SK-N-SH (cell line): ENCODE measurements around the gene COMMD8. TPM values are rescaled to one million over a fixed set of nuclear protein-coding genes. Genes with fewer than 3 reads are reported as not detected.

Experiments
- CTCF ChIA-PET: fragments of 300-600, 350-600 bp; formaldehyde crosslinking; extraction: SDS; loops from one replicate; lab custom pipeline; 2021; lab: Yijun Ruan, JAX
- POLR2A ChIA-PET: fragments of 350-600 bp; sonication (Branson Sonifier 250); formaldehyde crosslinking; extraction: SDS; loops from one replicate; lab custom pipeline; 2020; ENCODE audit warnings: antibody characterized with exemption, inconsistent platforms; lab: Yijun Ruan, JAX
- DNase-seq: peaks from one replicate; pipeline ENCODE4 v3.0.0; 2012
- H2AFZ ChIP-seq: fragments of 200-600 bp; sonication (generic); 2 replicates; pipeline ENCODE4 v1.8.1; 2016; ENCODE audit warnings: antibody characterized with exemption, mild to moderate bottlenecking, low read depth
- H3F3A ChIP-seq: fragments of 200-600 bp; sonication (generic); replicated peaks from 2 replicates; pipeline ENCODE3; 2016; ENCODE audit warnings: antibody characterized with exemption, mild to moderate bottlenecking; ENCODE audit not compliant: insufficient read depth
- H3K27ac ChIP-seq, 2 experiments: fragments of 200-500 bp in 1 of 2; fragments of 200-600 bp in 1 of 2; sonication (Bioruptor generic) in 1 of 2; sonication (generic), shearing (Covaris generic) in 1 of 2; 2 replicates each; pipeline versions ENCODE4 v1.5.1 to v1.6.1; 2014 to 2016; ENCODE audit warnings: low read depth in 2 of 2, inconsistent platforms in 1 of 2, low read length in 1 of 2, mild to moderate bottlenecking in 1 of 2, mixed read lengths in 1 of 2
- H3K27me3 ChIP-seq: fragments of 200-600 bp; sonication (generic), shearing (Covaris generic); 2 replicates; pipeline ENCODE4 v1.6.1; 2016; ENCODE audit warnings: mixed run types; ENCODE audit not compliant: insufficient read depth
- H3K36me3 ChIP-seq, 2 experiments: fragments of 200-500 bp in 1 of 2; fragments of 200-600 bp in 1 of 2; sonication (Bioruptor generic) in 1 of 2; sonication (generic) in 1 of 2; replicated peaks in 1 of 2; 2 replicates each; pipeline versions ENCODE3 to v1.5.1; 2014 to 2016; ENCODE audit warnings: low read length in 1 of 2, mild to moderate bottlenecking in 1 of 2; ENCODE audit not compliant: insufficient read depth in 2 of 2, control insufficient read depth in 1 of 2
- H3K4me1 ChIP-seq, 2 experiments: fragments of 200-500 bp in 1 of 2; fragments of 200-600 bp in 1 of 2; sonication (Bioruptor generic) in 1 of 2; sonication (generic), shearing (Covaris generic) in 1 of 2; 2 replicates each; pipeline versions ENCODE4 v1.5.1 to v1.6.1; 2014 to 2016; ENCODE audit warnings: low read depth in 1 of 2, low read length in 1 of 2, mixed run types in 1 of 2; ENCODE audit not compliant: insufficient read depth in 2 of 2, control insufficient read depth in 1 of 2
- H3K4me2 ChIP-seq: fragments of 200-600 bp; sonication (generic), shearing (Covaris generic); 2 replicates; pipeline ENCODE4 v1.6.1; 2017; ENCODE audit warnings: mixed run types
- H3K4me3 ChIP-seq, 2 experiments: fragments of 200-500 bp in 1 of 2; fragments of 200-600 bp in 1 of 2; sonication (Bioruptor generic) in 1 of 2; sonication (generic), shearing (Covaris generic) in 1 of 2; 2 replicates each; pipeline versions ENCODE4 v1.5.1 to v1.8.1; 2014 to 2016; ENCODE audit warnings: low read depth in 2 of 2, inconsistent platforms in 1 of 2, low read length in 1 of 2, mild to moderate bottlenecking in 1 of 2, mixed read lengths in 1 of 2, moderate library complexity in 1 of 2
- H3K79me2 ChIP-seq: fragments of 200-600 bp; sonication (generic); 2 replicates; pipeline ENCODE4 v1.8.1; 2017; ENCODE audit warnings: mild to moderate bottlenecking; ENCODE audit not compliant: insufficient read depth
- H3K9ac ChIP-seq: fragments of 200-600 bp; sonication (generic); 2 replicates; pipeline ENCODE4 v1.6.1; 2017; ENCODE audit warnings: mixed run types
- H3K9me2 ChIP-seq: fragments of 200-600 bp; sonication (generic); 2 replicates; pipeline ENCODE4 v1.6.1; 2017; ENCODE audit warnings: mixed run types
- H3K9me3 ChIP-seq: fragments of 200-600 bp; sonication (generic); 2 replicates; pipeline ENCODE4 v1.6.1; 2017; ENCODE audit warnings: mixed run types, mild to moderate bottlenecking, moderate library complexity
- H4K20me1 ChIP-seq: fragments of 200-600 bp; sonication (generic); 2 replicates; pipeline ENCODE4 v1.6.1; 2017; ENCODE audit warnings: mild to moderate bottlenecking, mixed run types; ENCODE audit not compliant: insufficient read depth
- FOXJ3 ChIP-seq: sonication (generic); formaldehyde crosslinking; IDR thresholded peaks from 2 replicates; pipeline ENCODE4 v1.5.1; 2020; ENCODE audit warnings: mild to moderate bottlenecking, missing genetic modification reagents
- GATA2 ChIP-seq: sonication (generic); formaldehyde crosslinking; IDR thresholded peaks from 2 replicates; pipeline ENCODE4 v1.5.0; 2020; ENCODE audit warnings: mild to moderate bottlenecking, missing genetic modification reagents
- JUND ChIP-seq: IDR thresholded peaks from 2 replicates; pipeline ENCODE4 v1.4.0; 2012
- RXRA ChIP-seq: IDR thresholded peaks from 2 replicates; pipeline ENCODE4 v1.4.0; 2012; ENCODE audit warnings: low read depth, mild to moderate bottlenecking, borderline replicate concordance
- WGBS: methylation state at CpG from one replicate; pipeline ENCODE4 v1.1.6; 2017; ENCODE audit warnings: low lambda C conversion rate; 5-methylcytosine and 5-hydroxymethylcytosine counted together
- polyA plus RNA-seq, 3 experiments: library from polyadenylated mRNA; depleted of rRNA; stranded (reverse); fragments of >200 nt; gene quantifications; 2 replicates each; pipeline ENCODE4 v1.2.3, GENCODE V29; 2012
- TF ChIP-seq, protein P1 (sequence below): IDR thresholded peaks from 2 replicates; pipeline ENCODE4 v1.4.0; 2012; ENCODE audit warnings: low read depth, borderline replicate concordance
- TF ChIP-seq, protein P2 (sequence below): IDR thresholded peaks from 2 replicates; pipeline ENCODE4 v1.4.0; 2012; ENCODE audit warnings: low read depth
- TF ChIP-seq, protein P3 (sequence below): fragments of 150-350 bp; IDR thresholded peaks from 2 replicates; pipeline ENCODE4 v1.6.1; 2017; ENCODE audit warnings: antibody characterized with exemption, low read length, low read depth, borderline replicate concordance

COMMD8 gene
- polyA plus RNA-seq, 1 of the 3 experiments (the other 2 are of a cell fraction), result 7.0 TPM

DNA sequence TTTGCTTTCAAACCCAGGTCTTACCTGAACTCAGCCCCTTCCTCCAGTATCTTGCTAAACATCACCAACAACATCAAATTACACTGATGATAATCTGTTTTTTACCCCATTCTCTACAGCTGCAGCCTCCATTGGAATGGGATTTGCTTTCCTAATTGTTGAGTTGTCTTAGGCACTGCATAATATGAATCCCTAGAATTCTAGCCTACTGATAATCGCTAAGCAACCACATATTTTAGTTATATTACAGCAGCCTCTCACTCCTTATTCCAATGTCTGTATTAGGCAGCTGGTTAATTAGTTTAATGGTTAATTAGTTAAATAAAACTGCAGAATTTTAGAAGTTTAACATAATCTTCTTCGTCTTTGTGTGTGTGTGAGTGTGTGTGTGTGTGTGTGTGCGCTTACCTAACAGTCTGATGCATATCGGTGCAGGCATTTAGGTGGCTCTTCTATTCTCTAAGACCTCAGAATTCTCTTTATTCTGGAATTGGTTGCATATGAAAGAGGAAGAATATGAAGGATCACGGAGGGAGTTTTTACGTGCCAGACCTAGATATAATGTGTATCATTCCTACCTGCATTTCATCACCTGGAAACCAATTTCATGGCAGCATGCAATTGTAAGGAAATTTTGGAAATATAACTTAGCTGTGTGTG, 5.3 kb upstream of the COMMD8 start:
- DNase-seq, result no peak
- Histone ChIP-seq H3K9me3 (no peaks in the 10 kb centered on the region), H3K9me2 (no peaks in the 10 kb centered on the region), H3K79me2 (no peaks in the 10 kb centered on the region), H3K4me1 (peaks cover 0 to 19% of the 10 kb centered on the region in 2 experiments; a peak in 2 of 4 replicates), H3K9ac (no peak overlapping the region), H3K27me3 (no peaks in the 10 kb centered on the region), H3K36me3 (no peaks in the 10 kb centered on the region), H2AFZ (0 out of 2 replicates have a peak overlapping the region, but pooled peaks have one; percentile 29), H3F3A (peaks cover 4% of the 10 kb centered on the region), H3K27ac (no peak overlapping the region), H3K4me2 (peak overlapping the region; percentile 34; the same call in 1 of the 2 replicates), H4K20me1 (no peaks in the 10 kb centered on the region), H3K4me3 (no peak overlapping the region)
- CTCF ChIA-PET, result interaction anchor here (1.0 kb wide), 1 partner anchor 40 kb away, joined by 3 read pairs; no protein-coding TSS in a partner anchor
- TF ChIP-seq JUND (0 out of 2 replicates have a peak, but pooled peaks have one; percentile 11), FOXJ3 (CRISPR knock-in tag) (no peak), RXRA (no peak), GATA2 (CRISPR knock-in tag) (no peak)
- TF ChIP-seq, protein P1, sequence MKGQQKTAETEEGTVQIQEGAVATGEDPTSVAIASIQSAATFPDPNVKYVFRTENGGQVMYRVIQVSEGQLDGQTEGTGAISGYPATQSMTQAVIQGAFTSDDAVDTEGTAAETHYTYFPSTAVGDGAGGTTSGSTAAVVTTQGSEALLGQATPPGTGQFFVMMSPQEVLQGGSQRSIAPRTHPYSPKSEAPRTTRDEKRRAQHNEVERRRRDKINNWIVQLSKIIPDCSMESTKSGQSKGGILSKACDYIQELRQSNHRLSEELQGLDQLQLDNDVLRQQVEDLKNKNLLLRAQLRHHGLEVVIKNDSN, result no peak
- TF ChIP-seq, protein P2, sequence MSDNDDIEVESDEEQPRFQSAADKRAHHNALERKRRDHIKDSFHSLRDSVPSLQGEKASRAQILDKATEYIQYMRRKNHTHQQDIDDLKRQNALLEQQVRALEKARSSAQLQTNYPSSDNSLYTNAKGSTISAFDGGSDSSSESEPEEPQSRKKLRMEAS, result no peak
- POLR2A ChIA-PET, result no interaction called here
- 91% methylated on average over 6 of the region's 6 CpGs for WGBS

DNA sequence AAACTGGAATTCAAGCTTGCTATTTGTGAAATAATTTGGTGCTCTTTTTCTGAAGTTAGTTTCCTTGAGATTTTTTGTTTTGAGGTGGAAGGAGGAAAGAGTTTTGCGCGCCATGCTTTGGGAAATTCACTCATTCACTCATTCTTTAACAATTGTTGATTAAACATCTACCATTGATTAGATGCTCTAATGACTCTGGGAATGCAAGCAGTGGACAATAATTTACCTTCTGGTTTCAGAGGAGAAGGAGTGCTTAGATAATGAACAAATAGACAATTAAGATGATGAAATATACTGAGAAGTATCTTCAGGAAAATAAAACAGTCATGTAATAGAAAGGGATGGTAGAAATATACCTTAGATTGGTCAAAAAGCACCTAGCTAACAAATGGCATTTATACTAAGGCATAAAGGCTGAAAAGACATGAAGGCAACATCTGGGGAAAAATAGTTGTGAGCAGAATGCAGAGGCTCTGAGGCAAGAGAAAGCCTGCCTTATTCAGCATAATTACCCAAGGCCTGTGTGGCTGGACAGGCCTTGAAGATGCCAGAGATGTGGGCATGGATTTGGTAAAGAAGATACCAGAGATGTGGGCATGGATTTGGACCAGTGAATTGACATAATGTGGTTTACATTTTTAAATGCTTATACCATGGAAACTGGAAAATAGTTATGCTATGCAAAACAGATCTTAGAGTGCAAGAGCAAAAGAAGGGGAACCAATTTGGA, 2.7 kb upstream of the COMMD8 start:
- POLR2A ChIA-PET, result interaction anchor here (1.1 kb wide), 1 partner anchor 19 kb away, joined by 3 read pairs; the partner anchor contains the start of gene ATP10D

More for the DNA sequence above, 2.7 kb upstream of the COMMD8 start:
- Histone ChIP-seq H3K36me3 (no peaks in the 10 kb centered on the region), H3K27me3 (no peaks in the 10 kb centered on the region), H3K9me2 (no peaks in the 10 kb centered on the region), H2AFZ (no peak overlapping the region), H3K9me3 (no peaks in the 10 kb centered on the region), H3F3A (peaks cover 4% of the 10 kb centered on the region), H3K27ac (no peak overlapping the region), H3K4me2 (no peak overlapping the region), H4K20me1 (no peaks in the 10 kb centered on the region), H3K9ac (no peak overlapping the region), H3K79me2 (peaks cover 19% of the 10 kb centered on the region), H3K4me3 (no peak overlapping the region), H3K4me1 (peaks cover 5 to 19% of the 10 kb centered on the region in 2 experiments; a peak in 3 of 4 replicates)
- no peak for DNase-seq
- TF ChIP-seq, protein P3, sequence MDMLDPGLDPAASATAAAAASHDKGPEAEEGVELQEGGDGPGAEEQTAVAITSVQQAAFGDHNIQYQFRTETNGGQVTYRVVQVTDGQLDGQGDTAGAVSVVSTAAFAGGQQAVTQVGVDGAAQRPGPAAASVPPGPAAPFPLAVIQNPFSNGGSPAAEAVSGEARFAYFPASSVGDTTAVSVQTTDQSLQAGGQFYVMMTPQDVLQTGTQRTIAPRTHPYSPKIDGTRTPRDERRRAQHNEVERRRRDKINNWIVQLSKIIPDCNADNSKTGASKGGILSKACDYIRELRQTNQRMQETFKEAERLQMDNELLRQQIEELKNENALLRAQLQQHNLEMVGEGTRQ, result no peak
- CTCF ChIA-PET, result no interaction called here
- WGBS, result 38% methylated on average over 2 of the region's 2 CpGs
